ENCODE data around the gene TFIP11.

TFIP11 gene

DNA sequence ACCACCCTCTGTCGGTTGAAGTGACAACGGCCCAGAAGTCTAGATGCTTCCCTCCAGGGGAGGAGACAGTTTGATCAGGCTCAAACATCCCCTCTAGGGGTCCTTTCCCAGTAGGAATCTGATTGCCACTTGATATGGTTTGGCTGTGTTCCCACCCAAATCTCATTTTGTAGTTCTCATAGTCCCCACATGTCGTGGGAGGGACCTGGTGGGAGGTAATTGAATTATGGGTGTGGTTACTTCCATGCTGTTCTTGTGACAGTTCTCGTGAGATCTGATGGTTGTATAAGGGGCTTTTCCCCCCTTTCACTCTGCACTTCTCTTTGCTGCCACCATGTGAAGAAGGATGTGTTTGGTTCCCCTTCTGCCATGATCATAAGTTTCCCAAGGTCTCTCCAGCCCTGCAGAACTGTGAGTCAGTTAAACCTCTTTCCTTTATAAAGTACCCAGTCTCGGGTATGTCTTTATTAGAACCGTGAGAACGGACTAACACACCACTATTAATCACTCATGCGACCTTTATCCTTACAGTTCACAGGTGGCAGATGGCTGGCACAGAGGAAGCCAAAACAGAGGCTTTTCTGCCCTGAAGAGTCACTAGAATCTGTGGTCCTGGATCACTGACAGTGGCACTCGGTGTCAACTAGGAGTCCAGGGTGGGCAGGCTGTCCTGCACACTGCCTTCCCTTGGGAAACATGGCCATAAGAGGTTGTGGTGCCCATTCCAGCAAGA, 61.7 kb downstream of the TFIP11 start:
- DNase-seq (ENCODE audit: low read depth, low spot score), result no peak

DNA sequence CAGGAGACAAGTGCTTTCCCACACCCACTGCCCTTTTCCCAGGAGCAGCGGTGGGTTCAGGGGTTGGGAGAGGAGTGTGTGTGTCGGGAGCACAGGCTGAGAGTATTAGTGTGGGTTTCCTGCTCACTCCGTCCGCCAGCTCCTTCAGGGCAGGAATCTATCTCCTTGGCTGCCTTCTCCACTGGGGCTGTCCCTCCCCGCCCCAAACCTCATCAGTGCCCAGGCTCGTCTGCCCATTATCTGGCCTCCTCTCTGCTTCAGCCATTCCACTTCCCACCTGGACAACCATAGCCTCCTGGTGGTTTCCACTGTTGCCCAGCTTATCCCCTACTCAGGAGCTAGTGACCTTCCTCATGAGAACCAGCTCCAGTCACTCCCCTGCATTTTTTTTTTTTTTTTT, 63.3 kb downstream of the TFIP11 start:
- no peak for DNase-seq (ENCODE audit: low read depth, low spot score)

DNA sequence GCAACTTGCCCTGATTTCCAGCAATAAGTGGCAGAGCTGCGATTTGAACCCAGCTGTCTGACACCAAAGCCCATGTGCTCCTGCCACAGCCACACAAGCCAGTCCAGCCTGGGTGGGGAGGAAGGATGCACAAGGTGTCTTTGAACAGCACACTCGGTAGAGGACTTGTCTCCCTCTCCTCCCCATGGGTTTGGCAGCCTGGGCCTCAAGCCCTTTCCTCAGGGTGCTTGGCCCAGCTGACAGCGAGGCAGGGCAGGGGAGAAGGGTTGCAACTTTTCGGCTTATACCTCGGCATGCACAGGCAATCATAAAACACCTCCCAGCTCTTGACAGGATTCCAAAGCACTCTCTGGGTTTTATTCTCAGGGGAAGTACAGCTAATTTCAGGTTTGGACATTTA, 63.9 kb downstream of the TFIP11 start:
- DNase-seq (ENCODE audit: low read depth, low spot score), result no peak

DNA sequence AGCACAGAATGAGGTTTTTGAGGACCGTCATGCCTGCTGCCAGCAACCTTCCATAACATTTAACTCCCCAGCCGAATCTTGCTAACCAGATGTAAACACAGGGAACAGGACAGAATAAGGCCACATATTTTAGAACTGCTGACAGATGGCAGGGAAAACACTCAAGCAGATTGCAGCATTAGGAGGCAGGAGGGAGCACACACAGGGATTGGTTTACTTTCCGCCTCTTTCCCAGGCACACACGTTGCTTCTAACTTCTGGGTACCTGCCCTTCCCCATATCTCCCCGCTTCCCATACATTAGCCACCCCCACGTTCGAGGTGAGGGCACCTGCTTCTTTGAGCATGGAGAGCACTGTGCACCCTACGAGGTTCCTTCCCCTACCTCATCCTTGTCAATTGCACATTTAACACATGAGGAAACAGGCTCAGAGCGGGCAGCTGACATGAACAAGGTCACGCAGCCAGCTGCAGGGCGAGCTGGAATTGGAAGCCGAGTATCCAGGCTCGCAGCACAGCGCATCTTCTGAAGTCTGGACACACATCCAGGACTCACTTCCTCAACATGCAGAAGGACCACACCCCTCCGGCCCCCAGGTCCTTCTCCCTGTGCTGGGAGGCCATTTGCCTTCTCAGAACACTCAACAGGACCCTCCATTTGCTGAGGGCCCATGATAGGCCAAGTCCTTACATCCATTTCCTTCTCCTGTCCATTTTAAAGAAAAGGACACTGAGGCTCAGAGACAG, 64.5 kb downstream of the TFIP11 start:
- no peak for DNase-seq (ENCODE audit: low read depth, low spot score)

DNA sequence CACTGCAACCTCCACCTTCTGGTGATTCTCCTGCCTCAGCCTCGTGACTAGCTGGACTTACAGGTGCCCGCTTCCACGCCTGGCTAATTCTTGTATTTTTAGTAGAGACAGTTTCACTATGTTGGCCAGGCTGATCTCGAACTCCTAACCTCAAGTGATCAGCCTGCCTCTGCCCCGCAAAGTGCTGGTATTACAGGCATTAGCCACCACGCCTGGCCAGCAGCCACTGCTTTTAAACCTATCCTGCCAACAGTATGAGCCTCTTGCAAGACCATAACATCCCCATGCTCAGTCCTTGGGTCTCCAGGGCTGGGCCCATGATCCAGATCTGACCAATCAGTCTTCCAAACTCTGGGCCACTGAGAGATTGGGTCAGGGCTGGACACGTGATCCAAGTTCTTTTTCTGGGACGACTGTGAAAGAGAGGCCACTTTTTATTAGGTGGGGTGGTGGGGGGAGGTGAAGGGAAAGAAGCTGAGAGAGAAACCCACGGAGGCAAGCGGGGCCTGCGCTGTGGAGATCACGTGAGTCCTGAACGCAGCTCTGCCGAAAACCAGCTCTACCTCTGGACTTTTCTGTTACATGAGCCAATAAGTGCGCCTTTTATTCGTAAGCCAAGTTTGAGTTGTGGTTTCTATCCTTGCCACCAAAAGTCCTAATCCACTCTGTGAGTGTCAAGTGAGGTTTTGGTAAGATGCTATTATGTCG, 65.3 kb downstream of the TFIP11 start:
- no peak for DNase-seq (ENCODE audit: low read depth, low spot score)

DNA sequence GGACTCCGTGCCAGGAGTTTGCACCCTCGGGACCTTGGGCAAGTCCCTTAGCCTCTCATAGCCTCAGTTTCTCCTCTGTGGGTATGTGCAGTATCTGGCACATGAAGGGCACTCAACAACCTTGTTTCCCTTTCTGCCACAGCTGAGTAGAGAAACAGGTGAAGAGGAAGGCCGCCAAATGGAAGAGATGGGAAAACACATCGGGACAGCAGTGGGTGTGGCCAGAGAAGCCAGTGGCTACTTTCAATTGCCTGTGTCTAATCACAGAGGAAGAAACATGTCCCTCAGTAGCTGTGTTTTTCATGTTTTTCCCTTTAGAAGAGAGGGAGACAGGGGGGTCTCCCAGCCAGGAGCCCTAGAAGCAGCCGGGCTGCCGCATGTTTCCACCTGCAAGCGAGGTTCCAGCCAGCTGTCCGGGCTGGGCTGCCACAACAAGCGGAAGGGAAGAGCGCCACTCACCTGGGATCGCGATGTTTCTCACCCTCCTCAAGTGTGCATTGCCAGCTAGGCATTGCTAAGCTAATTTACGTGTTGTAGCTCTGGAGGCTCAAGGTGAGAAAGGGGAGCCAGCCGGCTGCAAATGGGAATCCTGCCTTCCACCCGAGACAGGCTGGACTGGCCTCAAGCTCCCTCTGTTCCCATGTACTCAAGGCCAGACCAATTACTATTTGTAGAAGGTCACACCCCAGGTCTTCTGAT, 66.5 kb downstream of the TFIP11 start:
- DNase-seq (ENCODE audit: low read depth, low spot score), result no peak

DNA sequence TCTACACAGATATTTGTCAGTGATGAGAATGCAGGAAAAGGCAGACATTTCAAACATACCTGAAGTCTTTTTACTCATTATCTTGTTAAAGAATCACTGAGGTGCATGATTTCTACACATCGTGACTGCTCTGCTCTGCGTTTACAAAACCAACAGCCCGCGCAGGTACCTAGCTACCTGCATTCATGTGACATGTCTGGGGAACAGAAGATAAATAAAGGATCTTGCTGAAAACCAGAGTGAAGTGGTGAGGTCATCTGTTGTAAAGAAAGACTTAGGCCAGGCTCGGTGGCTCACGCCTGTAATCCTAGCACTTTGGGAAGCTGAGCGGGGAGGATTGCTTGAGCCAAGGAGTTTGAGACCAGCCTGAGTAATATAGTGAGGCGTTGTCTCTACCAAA, 67.5 kb downstream of the TFIP11 start:
- DNase-seq (ENCODE audit: low read depth, low spot score), result no peak

DNA sequence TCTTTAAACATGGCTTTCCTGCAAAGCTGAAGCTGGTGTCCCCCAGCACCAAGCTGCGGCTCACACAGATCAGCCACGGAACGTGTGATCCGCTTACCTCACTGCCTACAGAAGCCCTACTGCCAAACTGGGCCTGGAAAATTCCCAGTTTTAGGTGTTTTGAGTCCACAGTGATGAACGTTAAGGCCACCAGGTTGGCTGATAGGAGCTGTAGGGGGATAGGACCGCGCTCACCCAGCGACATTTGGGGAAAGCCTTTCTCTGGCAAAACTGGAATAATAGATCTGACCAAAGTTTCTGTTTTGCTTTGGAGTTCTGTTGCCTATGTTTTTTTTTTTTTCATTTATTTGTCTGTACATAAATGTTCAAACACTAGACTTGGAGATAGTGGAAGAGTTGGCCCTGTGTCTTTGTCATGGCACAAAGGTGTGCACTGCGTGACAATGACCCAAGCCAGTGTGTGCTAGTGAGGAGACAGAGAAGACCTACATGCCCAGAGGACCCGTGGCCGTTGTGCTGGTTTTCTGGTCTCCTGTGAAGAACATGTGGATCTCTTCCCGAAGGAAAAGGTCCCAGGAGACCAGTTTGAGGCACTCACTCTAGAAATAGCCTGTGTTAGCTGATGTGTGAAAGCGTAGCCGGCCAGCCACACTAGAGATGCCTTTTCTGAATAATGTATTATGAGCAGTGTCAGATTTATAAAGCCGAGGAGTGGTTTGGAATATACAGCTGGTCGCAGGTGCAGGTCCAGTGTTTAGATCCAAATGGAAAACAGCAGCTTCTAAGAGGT, 68.2 kb downstream of the TFIP11 start:
- DNase-seq (ENCODE audit: low read depth, low spot score), result no peak

DNA sequence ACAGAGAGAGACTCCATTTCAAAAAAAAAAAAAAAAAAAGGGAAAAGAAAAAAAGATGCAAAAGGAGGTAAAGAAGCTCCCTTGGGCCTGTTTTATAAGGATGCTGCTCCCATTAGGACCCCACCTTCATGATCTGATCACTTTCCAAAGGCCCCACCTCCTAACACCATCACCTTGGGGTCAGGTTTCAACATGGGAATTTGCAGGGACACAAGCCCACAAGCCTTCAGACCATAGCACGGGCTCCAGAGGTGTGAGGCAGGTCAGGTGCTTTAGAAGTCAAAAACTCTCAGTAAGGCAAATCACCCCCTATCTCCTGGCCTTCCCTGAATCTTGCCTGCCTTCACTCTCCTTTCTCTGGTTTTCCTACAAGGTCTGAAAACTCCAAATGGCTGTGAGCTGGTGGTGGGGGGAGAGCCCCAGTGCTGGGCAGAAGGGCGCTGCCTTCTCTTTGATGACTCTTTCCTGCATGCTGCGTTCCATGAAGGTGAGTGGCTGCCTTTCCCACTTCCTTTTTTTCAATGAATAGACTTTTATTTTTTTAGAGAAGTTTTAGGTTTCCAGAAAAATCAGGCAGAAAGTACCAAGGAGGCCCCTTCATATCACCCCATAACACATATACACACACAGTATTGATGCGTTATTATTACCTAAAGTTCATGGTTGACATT, 70.1 kb downstream of the TFIP11 start:
- no peak for DNase-seq (ENCODE audit: low read depth, low spot score)
